HG03280 (cell line): Measurements from ENCODE around the gene FOXRED2.
"Not testable (repeated sequence)": the region's sequence is repeated elsewhere in the genome, so short reads cannot be mapped to it uniquely, and the experiment has no call there.

ENCODE experiments used
- ATAC-seq: cut with Tn5 transposase; IDR thresholded peaks from one replicate; pipeline ENCODE4 v1.9.1; 2021; ENCODE audit warnings: mild to moderate bottlenecking, moderate library complexity; ENCODE audit not compliant: unreplicated experiment

The FOXRED2 gene

DNA sequence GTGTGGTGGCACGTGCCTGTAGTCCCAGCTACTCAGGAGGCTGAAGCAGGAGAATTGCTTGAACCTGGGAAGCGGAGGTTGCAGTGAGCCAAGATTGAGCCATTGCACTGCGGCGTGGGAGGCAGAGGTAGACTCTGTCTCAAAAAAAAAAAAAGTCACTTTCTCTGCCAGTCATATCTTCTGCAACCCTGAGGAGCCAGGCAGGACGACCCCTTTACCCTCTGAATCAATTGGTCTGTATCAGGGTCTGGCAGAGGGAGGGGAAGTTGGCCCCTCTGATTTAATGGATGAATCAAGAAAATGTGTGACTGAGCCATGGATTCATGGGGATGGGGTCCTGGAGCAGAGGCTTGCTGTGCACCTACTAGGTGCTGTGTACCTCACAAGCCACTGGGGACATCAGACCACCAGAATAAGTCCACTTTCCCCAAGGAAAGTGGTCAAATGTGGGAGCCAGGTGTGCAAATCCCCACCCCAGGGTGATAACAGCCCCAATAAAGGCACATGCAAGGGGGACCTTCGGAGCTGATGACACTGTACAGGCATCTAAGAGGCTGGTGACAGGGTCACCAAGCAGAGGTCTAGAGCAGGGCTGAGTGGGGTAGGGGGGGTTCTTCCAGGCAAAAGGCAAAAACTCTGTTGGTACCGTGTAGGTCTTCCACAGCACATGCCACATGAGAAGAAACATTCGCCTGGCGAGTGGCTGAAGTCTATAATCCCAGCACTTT lies 54.4 kb downstream of the FOXRED2 start:
- ATAC-seq: no peak

DNA sequence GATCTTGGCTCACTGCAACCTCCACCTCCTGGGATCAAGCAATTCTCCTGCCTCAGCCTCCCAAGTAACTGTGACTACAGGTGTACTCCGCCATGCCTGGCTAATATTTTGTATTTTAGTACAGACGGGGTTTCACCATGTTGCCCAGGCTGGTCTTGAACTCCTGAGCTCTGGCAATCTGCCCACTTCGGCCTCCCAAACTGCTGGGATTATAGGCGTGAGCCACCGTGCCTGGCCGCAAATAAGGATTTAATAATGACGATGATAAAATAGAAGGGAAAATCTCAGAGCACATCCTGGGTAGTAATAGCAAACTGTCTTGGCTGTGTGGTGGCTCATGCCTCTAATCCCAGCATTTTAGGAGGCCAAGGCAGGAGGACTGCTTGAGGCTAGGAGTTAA lies 55.9 kb downstream of the FOXRED2 start:
- ATAC-seq: not testable (repeated sequence)

DNA sequence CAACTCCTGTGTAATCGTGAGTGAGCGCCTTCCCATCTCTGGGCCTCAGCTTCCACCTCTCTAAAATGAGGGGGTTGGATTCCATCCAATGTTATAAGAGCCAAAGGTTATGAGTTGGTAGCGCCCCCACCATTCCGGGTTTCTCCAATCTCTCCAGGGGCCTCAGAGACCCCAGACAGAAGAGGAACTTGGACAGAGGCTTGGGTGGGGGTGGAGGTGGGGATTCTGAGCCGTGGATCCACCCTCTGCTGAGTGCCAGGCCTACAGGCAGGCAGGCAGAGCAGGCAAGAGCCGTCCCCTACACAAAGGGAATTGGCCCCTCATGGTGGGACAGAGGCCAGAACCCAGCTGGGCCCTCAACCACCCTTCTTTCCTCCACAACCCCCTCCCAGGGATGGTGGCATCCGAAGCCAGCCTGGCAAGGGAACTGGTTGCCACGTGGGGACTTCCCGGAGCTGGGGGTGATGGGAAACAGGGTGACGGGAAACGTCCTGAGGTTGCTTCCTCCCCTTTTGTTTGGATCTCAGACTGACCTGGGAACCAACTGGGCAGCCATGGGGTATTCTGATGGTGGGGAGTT lies 57.2 kb downstream of the FOXRED2 start:
- ATAC-seq: no peak

DNA sequence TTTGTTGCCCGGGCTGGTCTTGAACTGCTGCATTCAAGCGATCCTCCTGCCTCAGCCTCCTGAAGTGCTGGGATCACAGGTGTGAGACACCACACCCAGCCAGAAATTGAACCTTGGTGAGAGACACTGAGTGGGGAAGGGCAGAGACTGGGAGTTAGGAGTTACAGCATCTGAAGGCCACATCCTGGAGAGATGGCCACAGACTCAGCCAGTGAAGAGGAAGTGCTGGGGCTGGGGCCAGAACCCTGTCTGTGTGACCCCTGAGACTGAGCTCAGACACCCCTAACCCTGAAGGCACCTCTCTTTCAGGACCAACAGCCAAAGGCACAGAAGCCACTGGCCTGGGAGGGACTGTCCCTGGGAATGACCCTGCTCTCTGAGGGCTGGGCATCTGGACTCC lies 59.2 kb downstream of the FOXRED2 start:
- ATAC-seq: no peak

DNA sequence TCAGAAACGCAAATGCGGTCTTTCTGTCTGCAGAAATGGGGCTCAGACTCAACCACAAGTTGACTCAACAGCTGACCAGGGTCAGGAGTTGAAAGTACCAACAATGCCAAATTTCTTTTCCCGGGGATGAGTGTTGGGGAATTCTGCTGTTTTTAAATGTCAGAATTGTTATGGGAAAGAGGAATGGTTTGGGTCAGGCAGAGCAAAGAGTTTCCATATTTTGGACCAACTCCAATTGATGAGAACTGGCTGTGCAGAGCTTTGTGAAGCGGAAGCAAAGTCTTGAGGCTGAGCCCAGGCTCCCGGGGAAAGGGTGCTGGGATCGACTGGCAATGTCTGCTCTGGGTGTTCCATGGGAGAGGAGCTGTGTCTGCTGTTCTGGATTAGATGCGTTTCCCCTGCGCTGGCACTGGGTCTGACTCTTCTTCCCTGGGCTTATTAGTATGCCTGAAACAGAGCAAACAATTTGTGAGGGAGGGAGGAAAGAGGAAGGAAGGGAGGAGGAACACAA lies 61.6 kb downstream of the FOXRED2 start:
- no peak for ATAC-seq

DNA sequence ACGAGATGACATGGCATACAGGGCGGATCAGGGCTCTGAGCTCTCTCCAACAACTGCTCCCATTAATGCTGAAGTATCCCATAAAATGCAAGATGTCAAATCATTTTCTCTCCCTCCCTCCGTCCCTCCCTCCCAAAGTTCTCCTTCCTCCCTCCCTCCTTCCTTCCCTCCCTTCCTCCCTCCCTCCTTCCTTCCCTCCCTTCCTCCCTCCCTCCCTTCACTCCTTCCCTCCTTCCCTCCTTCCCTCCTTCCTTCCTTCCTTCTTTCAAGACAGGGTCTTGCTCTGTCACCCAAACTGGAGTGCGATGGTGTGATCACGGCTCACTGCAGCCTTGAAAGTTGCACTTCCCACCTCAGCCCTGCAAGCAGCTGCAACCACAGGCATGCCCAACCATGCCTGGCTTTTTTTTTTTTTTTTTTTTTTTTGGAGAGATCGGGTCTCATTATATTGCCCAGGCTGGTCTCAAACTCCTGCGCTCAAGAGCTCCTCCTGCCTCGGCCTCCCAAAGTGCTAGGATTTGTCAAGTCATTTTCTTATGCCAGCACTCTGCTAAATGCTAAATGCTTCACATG lies 63.6 kb downstream of the FOXRED2 start:
- ATAC-seq: no peak

DNA sequence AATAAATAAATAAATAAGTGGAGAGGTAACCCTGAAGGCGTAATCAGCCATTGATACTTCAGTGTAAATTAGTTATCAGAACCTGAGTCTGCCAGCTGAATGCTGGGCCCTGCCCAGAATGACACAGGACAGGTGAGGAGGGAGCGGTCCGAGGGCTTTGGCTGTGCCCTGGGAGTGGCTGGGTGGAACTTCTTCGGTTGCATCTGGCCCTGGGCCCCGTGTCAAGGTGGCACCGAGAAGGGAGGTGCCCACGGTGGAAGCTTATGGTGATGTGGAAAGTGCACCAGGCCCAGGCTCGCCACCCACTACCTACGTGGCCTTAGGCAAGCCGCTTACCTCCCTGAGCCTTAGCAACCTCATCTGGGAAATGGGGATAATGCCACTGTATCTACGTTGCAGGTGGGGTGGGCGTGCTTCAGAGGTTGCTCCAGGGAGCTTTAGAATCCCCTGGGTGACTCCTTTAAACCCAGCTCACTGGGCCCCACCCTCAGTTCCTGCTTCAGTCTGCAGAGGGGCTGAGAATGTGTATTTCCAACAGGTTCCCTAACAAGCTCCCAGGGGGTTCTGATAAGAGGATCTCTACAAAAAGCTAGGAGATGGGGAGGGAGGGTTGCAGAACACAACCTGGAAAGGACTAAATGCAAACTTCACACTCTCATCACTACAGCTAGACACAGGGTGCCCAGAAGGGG lies 64.2 kb downstream of the FOXRED2 start:
- ATAC-seq: no peak

DNA sequence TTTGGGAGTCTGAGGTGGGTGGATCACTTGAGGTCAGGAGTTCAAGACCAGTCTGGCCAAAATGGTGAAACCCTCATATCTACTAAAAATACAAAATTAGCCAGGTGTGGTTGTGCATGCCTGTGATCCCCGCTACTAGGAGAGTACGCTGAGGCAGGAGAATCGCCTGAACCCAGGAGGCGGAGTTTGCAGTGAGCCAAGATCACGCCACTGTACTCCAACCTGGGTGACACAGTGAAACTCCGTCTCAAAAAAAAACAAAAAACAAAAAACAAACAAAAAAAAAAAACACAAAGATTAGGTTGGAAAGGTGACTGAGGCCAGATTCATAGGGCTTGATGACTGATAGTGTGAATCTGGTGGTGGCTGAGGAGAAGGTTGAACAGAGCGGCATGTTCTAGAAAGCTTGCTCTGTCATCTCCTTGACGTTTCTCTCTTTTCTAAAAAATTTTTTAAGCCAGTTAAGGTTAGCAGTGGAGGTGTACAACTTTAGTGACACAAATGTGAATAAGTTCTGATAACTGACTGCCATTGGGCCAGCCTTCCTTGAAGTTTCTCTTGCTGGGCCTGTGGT lies 66.3 kb downstream of the FOXRED2 start:
- ATAC-seq: no peak

DNA sequence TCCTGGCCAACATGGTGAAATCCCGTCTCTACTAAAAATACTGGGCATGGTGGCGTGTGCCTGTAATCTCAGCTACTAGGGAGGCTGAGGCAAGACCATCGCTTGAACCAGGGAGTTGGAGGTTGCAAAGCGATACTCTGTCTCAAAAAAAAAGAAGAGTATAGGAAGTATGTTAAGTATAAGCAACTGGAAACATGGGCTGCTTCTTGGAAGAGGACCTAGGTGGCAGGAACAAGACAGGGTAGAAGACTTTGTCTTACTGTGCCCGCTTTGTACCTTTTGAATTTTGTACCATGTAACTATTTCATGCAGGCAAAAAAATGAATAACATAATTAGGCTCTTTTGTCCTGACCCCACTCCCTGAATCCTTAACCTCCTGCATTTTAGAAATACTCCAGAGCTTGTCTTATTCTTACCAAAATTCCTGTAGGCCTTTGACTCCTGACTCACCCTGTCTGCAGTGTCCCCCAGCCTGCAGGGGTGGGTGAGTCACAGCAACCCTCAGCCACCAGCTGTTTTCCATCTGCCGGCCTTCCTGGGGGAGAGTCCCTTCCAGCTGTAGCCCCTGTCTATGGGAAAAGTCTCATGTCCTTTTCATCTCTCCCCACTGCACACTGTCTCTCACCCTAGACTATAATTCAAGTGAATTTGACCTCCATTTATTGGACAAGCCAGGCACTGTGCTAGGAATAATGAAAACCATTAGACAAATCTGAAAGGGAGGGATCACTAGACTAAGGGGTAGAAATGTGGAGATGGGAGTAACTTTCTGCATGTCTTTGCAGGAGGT lies 67.2 kb downstream of the FOXRED2 start:
- ATAC-seq: no peak
